MCF 10A (cell line): ENCODE measurements around the gene PHF20. TPM values are rescaled to one million over a fixed set of nuclear protein-coding genes. Genes with fewer than 3 reads are reported as not detected.
A peak's percentile ranks its signal among the peaks of the same experiment; 100 is the strongest.
"Not testable (repeated sequence)": the region's sequence is repeated elsewhere in the genome, so short reads cannot be mapped to it uniquely, and the experiment has no call there.

ENCODE experiments used
- BruUV-seq: library from RNA; stranded (reverse); fragments of 400-500 nt; replicated peaks from 2 replicates; lab custom pipeline; 2021; lab: Mats Ljungman, UMichigan
- CTCF ChIA-PET: fragments of 300-600 bp; sonication (Branson Sonifier 250); formaldehyde crosslinking; extraction: SDS; loops from one replicate; lab custom pipeline; 2021; ENCODE audit warnings: antibody characterized with exemption, inconsistent platforms; lab: Yijun Ruan, JAX
- POLR2A ChIA-PET: fragments of 300-600, 350-650 bp; sonication (Branson Sonifier 250); formaldehyde crosslinking; extraction: SDS; loops from one replicate; lab custom pipeline; 2020; ENCODE audit warnings: antibody characterized with exemption, inconsistent platforms; lab: Yijun Ruan, JAX
- DNase-seq: peaks from one replicate; pipeline ENCODE4 v3.0.0-alpha.2; 2018; ENCODE audit not compliant: unreplicated experiment
- H3K27ac Mint-ChIP-seq: one replicate; pipeline ENCODE4 v1.8.0; 2022; ENCODE audit warnings: mild to moderate bottlenecking, low read depth, mixed read lengths; ENCODE audit not compliant: unreplicated experiment
- H3K27me3 Mint-ChIP-seq: one replicate; pipeline ENCODE4 v1.8.0; 2022; ENCODE audit warnings: mixed read lengths; ENCODE audit not compliant: insufficient read depth, unreplicated experiment
- H3K36me3 Mint-ChIP-seq: one replicate; pipeline ENCODE4 v1.8.0; 2022; ENCODE audit warnings: mild to moderate bottlenecking, moderate library complexity, mixed read lengths; ENCODE audit not compliant: insufficient read depth, unreplicated experiment
- H3K4me1 Mint-ChIP-seq: one replicate; pipeline ENCODE4 v1.8.0; 2022; ENCODE audit warnings: mixed read lengths; ENCODE audit not compliant: insufficient read depth, unreplicated experiment
- H3K4me3 Mint-ChIP-seq: one replicate; pipeline ENCODE4 v1.8.0; 2022; ENCODE audit warnings: mild to moderate bottlenecking, moderate library complexity, mixed read lengths; ENCODE audit not compliant: unreplicated experiment
- H3K9me3 Mint-ChIP-seq: one replicate; pipeline ENCODE4 v1.8.0; 2022; ENCODE audit warnings: mixed read lengths; ENCODE audit not compliant: unreplicated experiment
- intact Hi-C: fragments of 100-400 bp; cut with micrococcal nuclease; formaldehyde crosslinking; loops from 2 replicates; pipeline ENCODE4 v1.14.1; 2022
- total RNA-seq: library from RNA; stranded (reverse); gene quantifications from 2 replicates; pipeline ENCODE4 v1.2.3, GENCODE V29; 2022
- TF ChIP-seq, protein P1 (sequence below): fragments of 200-600 bp; IDR thresholded peaks from one replicate; pipeline ENCODE4 v1.8.0; 2022; ENCODE audit warnings: antibody characterized with exemption, mild to moderate bottlenecking; ENCODE audit not compliant: unreplicated experiment

The PHF20 gene
- total RNA-seq, 1 experiment from 2014 or later, result 74.7 TPM

DNA sequence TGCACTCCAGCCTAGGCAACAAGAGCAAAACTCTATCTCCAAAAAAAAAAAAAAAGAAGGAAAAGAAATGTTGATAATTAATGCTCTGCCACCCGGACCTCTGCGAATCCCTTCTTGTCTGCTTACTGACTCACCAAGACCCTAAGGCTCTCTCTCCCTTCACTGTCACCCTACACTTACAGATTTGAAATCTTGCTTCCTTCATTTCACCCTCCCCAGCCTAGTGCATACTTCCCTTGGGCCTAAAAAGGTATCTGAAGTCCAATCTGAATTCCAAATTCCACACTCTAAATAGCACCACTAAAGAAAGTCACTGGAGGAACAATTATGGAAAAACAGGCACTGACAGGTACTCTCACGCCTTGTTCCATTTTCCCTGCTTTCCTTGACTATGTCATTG is 9.4 kb upstream of the PHF20 start:
- DNase-seq, result no peak
- Mint-ChIP-seq H3K27ac (no peak overlapping the region), H3K4me3 (no peak overlapping the region), H3K9me3 (no peaks in the 10 kb centered on the region), H3K36me3 (no peaks in the 10 kb centered on the region), H3K4me1 (peaks cover 1% of the 10 kb centered on the region), H3K27me3 (no peaks in the 10 kb centered on the region)
- intact Hi-C loops, result no loop called here
- ChIA-PET POLR2A (interaction anchor here (12.5 kb wide), 1 partner anchor 19 kb away, joined by 617 read pairs; the partner anchor contains the start of gene RBM39), CTCF (interaction anchor here (0.5 to 0.7 kb wide), 3 partner anchors 15 to 127 kb away, joined by 3 to 4 read pairs (median 3); no protein-coding TSS in a partner anchor)
- BruUV-seq, result no TSS peak
- TF ChIP-seq, protein P1, sequence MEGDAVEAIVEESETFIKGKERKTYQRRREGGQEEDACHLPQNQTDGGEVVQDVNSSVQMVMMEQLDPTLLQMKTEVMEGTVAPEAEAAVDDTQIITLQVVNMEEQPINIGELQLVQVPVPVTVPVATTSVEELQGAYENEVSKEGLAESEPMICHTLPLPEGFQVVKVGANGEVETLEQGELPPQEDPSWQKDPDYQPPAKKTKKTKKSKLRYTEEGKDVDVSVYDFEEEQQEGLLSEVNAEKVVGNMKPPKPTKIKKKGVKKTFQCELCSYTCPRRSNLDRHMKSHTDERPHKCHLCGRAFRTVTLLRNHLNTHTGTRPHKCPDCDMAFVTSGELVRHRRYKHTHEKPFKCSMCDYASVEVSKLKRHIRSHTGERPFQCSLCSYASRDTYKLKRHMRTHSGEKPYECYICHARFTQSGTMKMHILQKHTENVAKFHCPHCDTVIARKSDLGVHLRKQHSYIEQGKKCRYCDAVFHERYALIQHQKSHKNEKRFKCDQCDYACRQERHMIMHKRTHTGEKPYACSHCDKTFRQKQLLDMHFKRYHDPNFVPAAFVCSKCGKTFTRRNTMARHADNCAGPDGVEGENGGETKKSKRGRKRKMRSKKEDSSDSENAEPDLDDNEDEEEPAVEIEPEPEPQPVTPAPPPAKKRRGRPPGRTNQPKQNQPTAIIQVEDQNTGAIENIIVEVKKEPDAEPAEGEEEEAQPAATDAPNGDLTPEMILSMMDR, result no peak

DNA sequence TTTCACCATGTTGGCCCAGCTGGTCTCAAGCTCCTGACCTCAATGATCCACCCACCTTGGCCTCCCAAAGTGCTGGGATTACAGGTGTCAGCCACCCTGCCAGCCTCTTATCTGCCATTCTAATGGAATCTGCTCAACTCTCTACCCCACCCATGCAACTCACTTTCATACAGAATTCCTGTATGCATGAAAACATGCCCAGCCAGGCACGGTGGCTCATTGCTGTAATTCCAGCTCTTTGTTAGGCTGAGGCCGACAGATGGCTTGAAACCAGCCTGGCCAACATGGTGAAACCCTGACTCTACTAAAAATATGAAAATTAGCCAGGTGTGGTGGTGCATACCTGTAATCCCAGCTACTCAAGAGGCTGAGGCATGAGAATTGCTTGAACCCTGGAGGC is 6.9 kb upstream of the PHF20 start:
- H3K36me3 Mint-ChIP-seq, intact Hi-C loops, H3K9me3 Mint-ChIP-seq, BruUV-seq, DNase-seq, H3K4me3 Mint-ChIP-seq, H3K27ac Mint-ChIP-seq, H3K27me3 Mint-ChIP-seq: not testable (repeated sequence)
- ChIA-PET CTCF (interaction anchor here (0.7 kb wide), 2 partner anchors 15 to 119 kb away, joined by 3 read pairs; no protein-coding TSS in a partner anchor), POLR2A (interaction anchor here (0.7 to 12.5 kb wide), 3 partner anchors 9 to 21 kb away, joined by 3 to 617 read pairs (median 5); partner anchors contain the start of gene RBM39)
- H3K4me1 Mint-ChIP-seq, result peaks cover 17% of the 10 kb centered on the region

DNA sequence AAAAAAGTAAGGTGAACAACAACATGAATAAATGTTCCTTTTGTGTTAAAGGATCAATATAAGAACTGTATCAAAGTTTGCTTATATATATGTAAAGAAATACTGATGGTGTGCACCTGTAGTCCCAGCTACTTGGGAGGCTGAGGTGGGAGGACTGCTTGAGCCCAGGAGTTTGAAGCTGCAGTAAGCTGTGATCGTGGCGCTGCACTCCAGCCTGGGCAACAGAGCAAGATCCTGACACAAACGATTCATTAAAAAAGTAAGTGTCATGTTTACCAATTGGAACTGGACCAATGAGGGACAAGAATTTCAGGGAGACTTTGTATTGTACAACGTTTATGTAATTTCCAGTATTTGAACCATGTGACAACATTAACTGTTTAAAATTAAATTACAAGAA is 5.0 kb upstream of the PHF20 start:
- Mint-ChIP-seq H3K36me3 (no peaks in the 10 kb centered on the region), H3K27me3 (no peaks in the 10 kb centered on the region), H3K4me3 (no peak overlapping the region), H3K4me1 (peaks cover 26% of the 10 kb centered on the region), H3K9me3 (no peaks in the 10 kb centered on the region), H3K27ac (no peak overlapping the region)
- CTCF ChIA-PET, result interaction anchor here (0.7 to 5.0 kb wide), 3 partner anchors 23 to 122 kb away, joined by 3 to 49 read pairs (median 3); partner anchors contain the start of gene RBM39
- TF ChIP-seq, protein P1, result no peak
- POLR2A ChIA-PET, result interaction anchor here (12.5 kb wide), 1 partner anchor 23 kb away, joined by 617 read pairs; the partner anchor contains the start of gene RBM39
- BruUV-seq, result no TSS peak
- intact Hi-C loops, result no loop called here
- DNase-seq, result no peak

DNA sequence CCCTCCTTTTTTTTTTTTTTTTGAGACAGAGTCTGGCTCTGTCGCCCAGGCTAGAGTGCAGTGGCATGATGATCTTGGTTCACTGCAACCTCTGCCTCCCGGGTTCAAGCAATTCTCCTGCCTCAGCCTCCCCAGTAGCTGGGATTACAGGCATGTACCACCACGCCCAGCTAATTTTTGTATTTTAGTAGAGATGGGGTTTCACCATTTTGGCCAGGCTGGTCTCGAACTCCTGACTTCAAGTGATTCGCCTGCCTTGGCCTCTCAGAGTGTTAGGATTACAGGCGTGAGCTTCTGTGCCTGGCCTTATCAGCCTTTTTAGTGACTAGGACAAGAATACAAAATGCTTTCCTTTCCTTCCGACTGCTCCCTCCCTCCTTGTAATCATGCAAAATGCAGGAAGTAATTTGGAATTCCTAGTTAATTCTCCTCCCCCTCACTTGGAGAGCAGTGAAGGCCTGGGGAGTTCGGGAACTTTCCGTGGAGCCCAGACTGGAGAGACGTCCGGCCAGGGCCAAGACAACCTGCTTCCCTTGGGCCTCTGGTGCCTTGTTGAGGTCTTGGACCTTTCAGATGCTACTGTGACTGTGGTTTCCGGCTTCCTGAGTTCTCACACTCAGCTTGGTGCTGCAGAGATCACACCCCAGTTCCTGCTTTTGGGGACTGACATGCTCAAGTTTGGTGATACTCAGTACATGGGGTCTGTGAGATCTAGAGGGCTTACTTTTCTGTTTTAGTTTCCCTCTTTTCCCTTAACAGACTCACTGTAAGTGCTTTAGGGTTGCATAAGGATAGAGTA is 3.9 kb upstream of the PHF20 start:
- no peaks in the 10 kb centered on the region for H3K9me3 Mint-ChIP-seq
- POLR2A ChIA-PET, result interaction anchor here (0.9 to 12.5 kb wide), 15 partner anchors 9 to 318 kb away, joined by 4 to 617 read pairs (median 6); partner anchors contain the start of genes NFS1, RBM39, ROMO1 and SCAND1
- no peak overlapping the region for H3K4me3 Mint-ChIP-seq
- no peaks in the 10 kb centered on the region for H3K36me3 Mint-ChIP-seq
- intact Hi-C loops, result no loop called here
- TF ChIP-seq, protein P1, result no peak
- no peaks in the 10 kb centered on the region for H3K27me3 Mint-ChIP-seq
- no peak for DNase-seq
- BruUV-seq, result no TSS peak
- peaks cover 27% of the 10 kb centered on the region for H3K4me1 Mint-ChIP-seq
- CTCF ChIA-PET, result interaction anchor here (1.1 to 5.0 kb wide), 2 partner anchors 24 to 118 kb away, joined by 4 to 49 read pairs; partner anchors contain the start of gene RBM39
- H3K27ac Mint-ChIP-seq, result peak overlapping the region; percentile 19
